Thymus (tissue), 11 donors: ENCODE data around the gene FEZF1. TPM values are rescaled to one million over a fixed set of nuclear protein-coding genes. Genes with fewer than 3 reads are reported as not detected.

ENCODE experiments used
- DNase-seq, 9 donors: peaks; one replicate each; pipeline ENCODE4 v3.0.0-alpha.2; 2013; ENCODE audit warnings: low spot score in 9 of 9, low read depth in 6 of 9, missing footprints in 1 of 9
- H3K27ac ChIP-seq, 2 donors: one replicate each; pipeline ENCODE4 v1.5.1; 2013; ENCODE audit warnings: control low read depth in 1 of 2, low read depth in 1 of 2, low read length in 1 of 2, mild to moderate bottlenecking in 1 of 2, moderate library complexity in 1 of 2
- H3K27me3 ChIP-seq, 2 donors: one replicate each; pipeline ENCODE4 v1.5.1; 2013; ENCODE audit warnings: low read length in 1 of 2; ENCODE audit not compliant: control insufficient read depth in 2 of 2, insufficient read depth in 1 of 2
- H3K36me3 ChIP-seq, 2 donors: one replicate each; pipeline ENCODE4 v1.5.1; 2013; ENCODE audit warnings: low read length in 1 of 2, mild to moderate bottlenecking in 1 of 2, moderate library complexity in 1 of 2; ENCODE audit not compliant: control insufficient read depth in 2 of 2, insufficient read depth in 2 of 2
- H3K4me1 ChIP-seq, 2 donors: one replicate each; pipeline ENCODE4 v1.5.1; 2013; ENCODE audit warnings: low read length in 2 of 2; ENCODE audit not compliant: control insufficient read depth in 2 of 2, insufficient read depth in 2 of 2
- H3K4me3 ChIP-seq, 2 donors: one replicate each; pipeline ENCODE4 v1.5.1; 2013; ENCODE audit warnings: low read length in 2 of 2, control low read depth in 1 of 2, mild to moderate bottlenecking in 1 of 2
- H3K9me3 ChIP-seq, 2 donors: one replicate each; pipeline ENCODE4 v1.5.1; 2013; ENCODE audit warnings: low read length in 1 of 2, mild to moderate bottlenecking in 1 of 2; ENCODE audit not compliant: control insufficient read depth in 2 of 2, insufficient read depth in 1 of 2
- WGBS: extraction: QIAGEN DNeasy Blood & Tissue Kit; methylation state at CpG from one replicate; pipeline ENCODE4 v1.1.7; 2013; 5-methylcytosine and 5-hydroxymethylcytosine counted together
- polyA plus RNA-seq: library from polyadenylated mRNA; stranded (reverse); fragments of 200-250 nt; gene quantifications from one replicate; pipeline ENCODE4 v1.2.3, GENCODE V29; 2013
- total RNA-seq: library from RNA; stranded (reverse); fragments of 120-200 nt; gene quantifications from one replicate; pipeline ENCODE4 v1.2.4, GENCODE V29; 2013
- donor health status: healthy.

Gene FEZF1
- total and polyA plus RNA-seq, 2 donors: under 0.01 to 0.07 TPM

DNA sequence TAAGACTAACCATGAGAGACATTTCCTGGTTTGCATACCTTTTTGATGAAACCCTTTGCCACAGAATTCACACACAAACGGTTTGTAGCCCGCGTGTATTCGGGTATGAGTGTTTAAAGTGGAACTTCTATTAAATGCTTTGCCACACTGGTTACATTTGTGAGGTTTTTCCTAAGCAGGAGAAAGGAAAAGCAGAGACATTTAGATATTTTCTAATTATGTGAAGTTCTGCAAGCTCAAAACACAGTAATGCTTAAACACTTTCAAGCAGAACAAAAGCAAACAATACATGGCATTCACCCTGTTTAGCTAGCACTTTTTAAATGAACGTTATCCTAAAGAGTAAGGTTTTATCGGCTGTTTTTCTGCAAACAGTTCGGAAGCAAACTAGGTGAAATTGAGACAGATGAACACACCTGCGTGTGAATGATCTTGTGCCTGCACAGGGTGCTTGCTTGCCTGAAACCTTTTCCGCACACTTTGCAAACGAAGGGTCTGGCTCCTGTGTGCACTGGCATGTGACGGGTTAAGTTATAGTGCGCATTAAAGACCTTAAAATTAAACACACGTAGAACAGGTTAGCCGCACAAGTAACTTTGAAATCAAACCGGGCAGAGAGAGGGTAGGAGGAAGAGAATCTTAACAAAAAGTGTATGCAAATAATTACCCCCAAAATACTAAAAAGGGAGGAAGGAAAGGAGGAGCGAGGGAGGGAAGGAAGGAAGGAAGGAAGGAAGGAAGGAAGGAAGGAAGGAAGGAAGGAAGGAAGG, 1.6 kb downstream of the FEZF1 start:
- Histone ChIP-seq H3K27me3 (peaks cover 70 to 98% of the 10 kb centered on the region in 2 donors), H3K9me3 (peaks cover 5 to 7% of the 10 kb centered on the region in 2 donors), H3K4me1 (no peaks in the 10 kb centered on the region), H3K36me3 (no peaks in the 10 kb centered on the region), H3K27ac (no peak overlapping the region), H3K4me3 (no peak overlapping the region)
- WGBS: 11% methylated on average over 16 of the region's 16 CpGs
- DNase-seq: no peak

DNA sequence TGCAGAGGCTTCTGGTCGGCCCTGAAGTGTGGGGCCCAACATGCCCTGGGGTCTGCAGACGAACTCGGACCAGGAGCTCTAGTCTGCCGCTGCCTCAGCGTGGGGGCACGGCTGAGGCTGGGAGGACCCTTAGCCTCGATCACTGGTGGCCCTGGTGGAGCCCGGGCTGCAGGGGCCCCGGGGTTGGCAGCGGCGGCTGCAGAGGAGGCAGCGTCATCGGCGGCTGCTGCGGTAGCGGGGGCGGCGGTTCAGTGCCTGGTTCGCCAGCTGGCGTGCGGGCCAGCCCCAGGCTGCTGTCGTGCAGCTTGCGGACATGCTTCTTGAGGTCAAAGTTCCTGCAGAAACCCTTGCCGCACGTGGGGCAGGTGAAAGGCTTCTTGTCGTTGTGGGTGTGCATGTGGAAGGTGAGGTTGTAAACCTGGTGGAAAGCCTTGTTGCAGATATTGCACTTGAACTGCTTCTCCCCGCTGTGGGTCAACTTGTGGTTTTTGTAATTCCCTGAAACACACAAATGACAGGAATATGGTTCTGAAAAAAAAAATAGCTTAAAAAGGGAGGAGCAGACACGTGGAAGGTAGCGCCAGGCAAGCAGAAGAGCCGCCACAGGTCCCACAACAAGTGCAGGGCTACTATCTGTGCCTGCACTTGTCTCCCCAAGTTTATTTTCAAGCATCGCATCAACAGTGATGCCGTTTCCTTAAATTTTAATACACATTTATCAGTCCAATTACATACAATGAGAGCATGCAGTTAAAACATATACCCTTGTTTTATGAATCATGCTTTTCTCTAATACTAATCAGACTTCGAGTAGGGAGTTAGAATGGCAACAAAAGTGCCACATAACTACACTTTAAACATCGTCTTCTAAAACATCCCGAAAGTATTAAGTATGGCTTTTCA, 2.4 kb downstream of the FEZF1 start:
- Histone ChIP-seq H3K4me1 (no peaks in the 10 kb centered on the region), H3K27me3 (peaks cover 65 to 93% of the 10 kb centered on the region in 2 donors), H3K9me3 (peaks cover 5 to 7% of the 10 kb centered on the region in 2 donors), H3K27ac (no peak overlapping the region), H3K4me3 (no peak overlapping the region), H3K36me3 (no peaks in the 10 kb centered on the region)
- WGBS: 7% methylated on average over 35 of the region's 35 CpGs
- no peak for DNase-seq

DNA sequence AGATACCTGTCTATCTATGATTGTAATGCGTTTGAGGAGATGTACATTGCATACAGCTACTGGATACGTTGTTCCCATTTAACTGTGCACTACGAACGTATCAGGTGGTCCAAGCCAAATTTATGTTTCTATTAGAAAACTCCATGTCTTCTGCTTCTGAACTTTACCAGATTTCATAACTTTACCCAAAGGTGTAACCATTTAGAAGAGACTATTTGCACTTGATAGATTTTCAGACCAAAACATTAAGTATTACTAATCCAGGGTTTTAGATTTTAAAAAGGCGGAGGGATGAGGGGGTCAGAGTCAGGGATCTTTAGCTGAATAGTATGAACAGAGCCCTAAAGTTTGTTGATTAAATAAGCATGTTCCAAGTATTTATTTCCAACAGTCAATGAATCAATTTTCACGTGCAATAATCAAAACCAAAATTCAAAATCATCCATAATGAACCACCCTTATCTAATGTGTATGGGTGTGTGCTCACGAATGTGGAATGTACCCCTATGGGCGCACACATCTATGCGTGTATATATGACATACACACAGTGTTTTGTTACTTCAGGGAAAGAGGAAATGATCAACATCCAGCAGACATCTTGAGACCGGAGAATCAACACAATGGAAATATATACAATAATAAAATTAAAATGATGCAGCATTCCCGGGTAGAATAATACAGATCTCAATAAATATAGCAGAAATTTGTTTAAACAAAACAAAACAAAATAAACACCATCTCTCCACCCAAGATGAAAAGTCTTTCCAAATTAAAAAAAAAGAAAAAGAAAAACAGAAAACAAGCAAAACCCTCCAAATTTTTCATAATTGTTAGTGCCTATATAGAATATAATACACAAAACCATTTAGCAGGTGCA, 3.4 kb downstream of the FEZF1 start:
- WGBS: 19% methylated on average over 11 of the region's 11 CpGs

DNA sequence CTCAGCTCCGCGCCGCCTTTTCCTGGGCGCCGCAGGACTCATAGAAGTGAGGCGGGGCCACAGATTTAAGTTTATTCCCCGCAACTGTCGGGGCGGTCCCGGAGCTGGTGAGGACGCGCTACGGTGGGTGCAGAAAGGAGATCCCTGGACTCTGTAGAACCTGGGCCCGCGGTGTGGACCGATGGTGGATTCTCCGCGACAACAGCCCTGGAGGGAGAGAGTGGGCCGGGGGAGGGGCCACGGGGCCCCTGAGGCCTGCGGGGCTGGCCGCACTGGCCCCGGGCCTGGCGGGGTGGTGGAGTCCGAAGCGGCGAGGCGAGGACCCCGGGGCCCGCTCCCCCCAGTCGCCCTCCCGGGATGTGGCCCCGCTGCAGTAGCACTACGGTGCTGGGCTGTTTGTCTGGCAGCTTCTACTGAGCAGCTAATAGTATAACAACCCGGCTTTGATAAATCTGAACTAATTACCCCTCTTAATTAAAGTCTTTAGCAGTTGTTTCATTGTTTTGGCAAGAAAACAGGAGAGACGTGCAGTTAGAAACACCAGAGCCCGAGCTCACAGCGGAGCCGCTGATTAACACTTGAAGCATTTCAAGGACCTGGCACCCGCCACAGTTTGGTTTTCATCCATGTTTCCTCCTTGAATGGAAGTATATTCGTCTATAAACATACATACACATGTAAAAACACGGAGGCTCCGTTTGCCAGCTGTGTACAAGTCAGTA, 4.2 kb downstream of the FEZF1 start:
- 10% methylated on average over 43 of the region's 43 CpGs for WGBS

More for the DNA sequence above, 3.4 kb downstream of the FEZF1 start:
- no peak for DNase-seq
- H3K9me3 ChIP-seq: peaks cover 3 to 5% of the 10 kb centered on the region in 2 donors
- peaks cover 56 to 87% of the 10 kb centered on the region in 2 donors for H3K27me3 ChIP-seq
- no peak overlapping the region for H3K4me3 ChIP-seq
- no peaks in the 10 kb centered on the region for H3K36me3 ChIP-seq
- no peaks in the 10 kb centered on the region for H3K4me1 ChIP-seq
- no peak overlapping the region for H3K27ac ChIP-seq

DNA sequence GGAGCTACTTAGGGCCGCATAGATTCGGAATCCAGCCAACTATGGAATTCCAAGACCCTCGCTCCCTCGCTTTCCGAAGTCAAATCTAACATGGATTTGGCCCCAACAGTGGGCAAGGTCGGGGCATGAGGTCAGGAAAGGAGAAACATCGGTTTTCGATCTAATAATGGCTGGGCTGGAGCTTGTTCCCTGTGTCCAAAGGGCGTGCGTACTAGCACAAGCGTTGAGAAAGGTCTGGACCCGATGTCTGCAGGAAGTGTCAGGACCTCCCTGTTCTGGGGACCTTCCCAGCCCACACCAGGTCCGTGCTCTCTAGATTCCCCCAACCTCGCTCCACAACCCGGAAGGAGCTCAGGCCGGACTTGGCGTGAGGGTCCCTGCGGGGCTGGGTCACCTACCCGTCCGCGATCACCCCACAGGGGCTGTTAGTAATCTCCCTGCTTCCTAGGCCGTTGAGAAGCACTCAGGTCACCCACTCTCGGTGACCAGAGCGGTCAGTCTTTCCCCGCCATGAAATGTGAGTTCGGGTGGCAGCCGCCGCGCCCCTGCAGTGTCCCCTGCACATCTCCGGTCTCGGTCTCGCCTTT, 4.8 kb downstream of the FEZF1 start:
- H3K4me1 ChIP-seq: no peaks in the 10 kb centered on the region
- H3K4me3 ChIP-seq: no peak overlapping the region
- WGBS: 13% methylated on average over 32 of the region's 32 CpGs
- peaks cover 41 to 72% of the 10 kb centered on the region in 2 donors for H3K27me3 ChIP-seq
- no peak overlapping the region for H3K27ac ChIP-seq
- no peak for DNase-seq
- H3K9me3 ChIP-seq: peaks cover 3 to 4% of the 10 kb centered on the region in 2 donors
- H3K36me3 ChIP-seq: no peaks in the 10 kb centered on the region

More for the DNA sequence above, 4.2 kb downstream of the FEZF1 start:
- Histone ChIP-seq H3K4me1 (no peaks in the 10 kb centered on the region), H3K36me3 (no peaks in the 10 kb centered on the region), H3K9me3 (peaks cover 3 to 4% of the 10 kb centered on the region in 2 donors), H3K27ac (no peak overlapping the region), H3K27me3 (peaks cover 48 to 79% of the 10 kb centered on the region in 2 donors), H3K4me3 (no peak overlapping the region)
- DNase-seq: no peak

DNA sequence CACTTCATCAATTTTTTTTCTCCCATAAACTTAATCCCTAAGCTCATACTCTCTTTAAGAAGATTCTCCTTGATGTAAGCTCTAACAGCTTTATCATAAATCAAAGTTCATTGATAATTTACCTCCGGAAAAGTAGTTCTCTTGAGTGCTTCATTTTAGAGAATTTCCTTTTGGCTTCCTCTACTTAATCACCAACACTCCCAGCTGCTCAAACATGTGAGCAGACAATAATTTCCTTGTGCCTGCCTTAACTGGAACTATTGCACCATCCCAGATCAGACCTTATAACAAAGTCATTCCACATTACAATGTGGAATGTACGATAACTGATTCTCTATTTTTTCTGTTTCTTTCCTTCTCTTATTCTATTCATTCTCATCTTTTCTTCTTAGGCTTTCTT, 5.9 kb downstream of the FEZF1 start:
- Histone ChIP-seq H3K9me3 (peaks cover 0 to 3% of the 10 kb centered on the region in 2 donors), H3K27ac (no peak overlapping the region), H3K4me3 (no peak overlapping the region), H3K4me1 (no peaks in the 10 kb centered on the region), H3K27me3 (peaks cover 30 to 61% of the 10 kb centered on the region in 2 donors), H3K36me3 (no peaks in the 10 kb centered on the region)
- DNase-seq: no peak
- 67% methylated on average over 2 of the region's 2 CpGs for WGBS

DNA sequence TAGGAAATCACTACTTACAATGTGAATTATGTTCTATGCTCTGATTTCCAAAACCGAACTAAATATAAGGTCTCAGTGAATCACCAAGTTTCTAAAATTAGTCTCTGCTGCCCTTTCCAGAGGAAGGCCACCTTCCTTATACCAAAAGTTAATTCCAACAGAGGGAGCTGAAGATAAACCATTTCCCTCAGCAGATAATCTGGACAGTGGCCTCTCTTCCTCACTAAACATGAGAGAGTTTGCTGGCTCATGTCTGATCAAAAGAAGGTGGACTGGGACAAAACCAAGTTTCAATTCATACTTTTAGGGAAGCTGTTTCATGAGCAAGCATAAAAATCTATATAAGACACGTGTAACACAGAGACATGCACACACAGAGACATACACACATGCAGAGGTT, 6.4 kb downstream of the FEZF1 start:
- Histone ChIP-seq H3K4me1 (no peaks in the 10 kb centered on the region), H3K27ac (no peak overlapping the region), H3K9me3 (peaks cover 0 to 3% of the 10 kb centered on the region in 2 donors), H3K4me3 (no peak overlapping the region), H3K36me3 (no peaks in the 10 kb centered on the region), H3K27me3 (peaks cover 29 to 56% of the 10 kb centered on the region in 2 donors)
- DNase-seq: no peak
- 56% methylated on average over 2 of the region's 2 CpGs for WGBS

DNA sequence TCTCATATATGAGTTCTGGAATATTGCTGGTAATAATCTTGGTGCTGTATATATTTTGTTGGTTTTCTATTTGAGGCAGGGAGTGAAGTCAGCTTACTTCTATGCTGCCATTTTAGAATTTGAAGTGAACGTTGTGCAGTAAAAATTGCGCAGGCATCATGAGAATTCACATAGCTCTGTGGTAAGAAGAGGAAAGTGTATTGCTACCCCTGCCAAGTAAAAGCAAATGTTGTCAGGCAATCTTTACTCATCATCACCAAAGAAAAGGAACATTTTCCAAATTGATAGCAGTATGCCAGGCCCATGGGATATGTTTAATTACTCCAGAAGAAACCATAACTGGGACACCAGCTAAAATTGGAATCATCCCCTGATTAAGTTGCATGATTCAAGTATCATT, 13.4 kb downstream of the FEZF1 start:
- Histone ChIP-seq H3K9me3 (no peaks in the 10 kb centered on the region), H3K4me1 (no peaks in the 10 kb centered on the region), H3K27me3 (no peaks in the 10 kb centered on the region), H3K36me3 (no peaks in the 10 kb centered on the region), H3K27ac (no peak overlapping the region), H3K4me3 (no peak overlapping the region)
- no peak for DNase-seq
- 95% methylated on average over 2 of the region's 2 CpGs for WGBS
